PC-9 (cell line): ENCODE data around the gene ARL11. TPM values are rescaled to one million over a fixed set of nuclear protein-coding genes. Genes with fewer than 3 reads are reported as not detected.

ENCODE experiments used
- BruUV-seq: library from RNA; stranded (reverse); fragments of 400-500 nt; replicated peaks from 2 replicates; lab custom pipeline; 2021; lab: Mats Ljungman, UMichigan
- CTCF ChIA-PET: fragments of 300-600 bp; sonication (Branson Sonifier 250); formaldehyde crosslinking; loops from one replicate; lab custom pipeline; 2022; ENCODE audit warnings: antibody characterized with exemption; lab: Charles Lee
- POLR2A ChIA-PET: fragments of 300-600 bp; sonication (Branson Sonifier 250); formaldehyde crosslinking; loops from one replicate; lab custom pipeline; 2022; ENCODE audit warnings: antibody characterized with exemption; ENCODE audit not compliant: unreplicated experiment; lab: Charles Lee
- DNase-seq, 2 experiments: peaks; one replicate each; pipeline versions ENCODE4 v3.0.0 to v3.0.0-alpha.2; 2015 to 2022; ENCODE audit warnings: mixed read lengths in 1 of 2
- H2AFZ ChIP-seq: fragments of 200-600 bp; sonication (generic); 2 replicates; pipeline ENCODE4 v1.8.1; 2017; ENCODE audit warnings: antibody characterized with exemption
- H3F3A ChIP-seq: fragments of 200-600 bp; sonication (generic); 2 replicates; pipeline ENCODE4 v1.8.1; 2017; ENCODE audit warnings: antibody characterized with exemption, mild to moderate bottlenecking, low read depth; ENCODE audit not compliant: insufficient read depth
- H3K27ac ChIP-seq: fragments of 200-600 bp; sonication (generic); 2 replicates; pipeline ENCODE4 v1.6.1; 2016; ENCODE audit warnings: mixed run types
- H3K27me3 ChIP-seq: fragments of 200-600 bp; sonication (generic); 2 replicates; pipeline ENCODE4 v1.6.1; 2016; ENCODE audit warnings: low read depth, mixed run types; ENCODE audit not compliant: insufficient read depth
- H3K36me3 ChIP-seq: fragments of 200-600 bp; sonication (generic); 2 replicates; pipeline ENCODE4 v1.6.1; 2016; ENCODE audit warnings: low read depth, mixed run types
- H3K4me1 ChIP-seq: fragments of 200-600 bp; sonication (generic); replicated peaks from 2 replicates; pipeline ENCODE4 v1.6.1; 2016; ENCODE audit warnings: mixed run types; ENCODE audit not compliant: insufficient read depth
- H3K4me2 ChIP-seq: fragments of 200-600 bp; sonication (generic); 2 replicates; pipeline ENCODE4 v1.6.1; 2017; ENCODE audit warnings: mixed run types
- H3K4me3 ChIP-seq: fragments of 200-600 bp; sonication (generic); 2 replicates; pipeline ENCODE4 v1.6.1; 2016; ENCODE audit warnings: mixed run types
- H3K79me2 ChIP-seq: fragments of 200-600 bp; sonication (generic); 2 replicates; pipeline ENCODE4 v1.6.1; 2017; ENCODE audit warnings: low read depth, mixed run types
- H3K9me2 ChIP-seq: fragments of 200-600 bp; sonication (generic); 2 replicates; pipeline ENCODE4 v1.8.1; 2017; ENCODE audit warnings: mild to moderate bottlenecking; ENCODE audit not compliant: insufficient read depth
- H3K9me3 ChIP-seq: fragments of 200-600 bp; sonication (generic); 2 replicates; pipeline ENCODE4 v1.8.1; 2016; ENCODE audit warnings: low read depth; ENCODE audit not compliant: insufficient read depth
- H4K20me1 ChIP-seq: fragments of 200-600 bp; sonication (generic); 2 replicates; pipeline ENCODE4 v1.8.1; 2017; ENCODE audit not compliant: insufficient read depth
- CTCF ChIP-seq: fragments of 200-600 bp; sonication (generic); conservative IDR thresholded peaks from 2 replicates; pipeline ENCODE4 v1.6.1; 2017; ENCODE audit warnings: mixed run types, antibody characterized with exemption, mild to moderate bottlenecking, moderate library complexity
- EZH2 ChIP-seq: fragments of 200-600 bp; sonication (generic); IDR thresholded peaks from 2 replicates; pipeline ENCODE4 v1.8.0; 2017; ENCODE audit warnings: antibody characterized with exemption, low read depth
- intact Hi-C: fragments of 100-400 bp; cut with micrococcal nuclease; formaldehyde crosslinking; loops from one replicate; pipeline ENCODE4 v1.10.0; 2022; ENCODE audit not compliant: unreplicated experiment
- total RNA-seq: library from RNA; stranded (reverse); gene quantifications from 2 replicates; pipeline ENCODE4 v1.2.3, GENCODE V29; 2021

The ARL11 gene
- total RNA-seq, 1 experiment from 2014 or later: 3.7 TPM

- intact Hi-C loops: no loop called here
- ChIA-PET CTCF (no interaction called here), POLR2A (interaction anchor here (0.7 kb wide), 1 partner anchor 470 kb away, joined by 3 read pairs; no protein-coding TSS in a partner anchor)
- H3K4me2 ChIP-seq: no peak overlapping the region
- no peak overlapping the region for H2AFZ ChIP-seq
- H3K27me3 ChIP-seq: no peaks in the 10 kb centered on the region
- no peak overlapping the region for H3K4me3 ChIP-seq
- H3K9me2 ChIP-seq: no peaks in the 10 kb centered on the region
- TF ChIP-seq CTCF: no peak
- TF ChIP-seq EZH2: no peak
- H4K20me1 ChIP-seq: no peaks in the 10 kb centered on the region
- H3F3A ChIP-seq: 0 out of 2 replicates have a peak, but pooled peaks cover 1% of the 10 kb centered on the region
- no peaks in the 10 kb centered on the region for H3K79me2 ChIP-seq
- H3K36me3 ChIP-seq: no peaks in the 10 kb centered on the region
- no peak for DNase-seq
- H3K4me1 ChIP-seq: no peaks in the 10 kb centered on the region
- no peaks in the 10 kb centered on the region for H3K9me3 ChIP-seq
- BruUV-seq: no TSS peak
- no peak overlapping the region for H3K27ac ChIP-seq
Measured at GRCh38 chr13:49654011-49654410, 25.7 kb downstream of the ARL11 start.

- no peak for DNase-seq
- ChIA-PET POLR2A (no interaction called here), CTCF (no interaction called here)
- H3K36me3 ChIP-seq: no peaks in the 10 kb centered on the region
- no peaks in the 10 kb centered on the region for H4K20me1 ChIP-seq
- no peaks in the 10 kb centered on the region for H3K79me2 ChIP-seq
- H3F3A ChIP-seq: no peaks in the 10 kb centered on the region
- TF ChIP-seq CTCF (no peak), EZH2 (no peak)
- H3K9me3 ChIP-seq: no peaks in the 10 kb centered on the region
- no peaks in the 10 kb centered on the region for H3K27me3 ChIP-seq
- no TSS peak for BruUV-seq
- no peak overlapping the region for H2AFZ ChIP-seq
- no peak overlapping the region for H3K4me3 ChIP-seq
- intact Hi-C loops: no loop called here
- H3K27ac ChIP-seq: no peak overlapping the region
- H3K4me1 ChIP-seq: no peaks in the 10 kb centered on the region
- no peaks in the 10 kb centered on the region for H3K9me2 ChIP-seq
- no peak overlapping the region for H3K4me2 ChIP-seq
Measured at GRCh38 chr13:49655906-49656305, 27.6 kb downstream of the ARL11 start.

- no peaks in the 10 kb centered on the region for H3K9me2 ChIP-seq
- no peak overlapping the region for H2AFZ ChIP-seq
- no peak overlapping the region for H3K4me2 ChIP-seq
- no peaks in the 10 kb centered on the region for H3K79me2 ChIP-seq
- no peak for DNase-seq
- POLR2A ChIA-PET: no interaction called here
- H4K20me1 ChIP-seq: no peaks in the 10 kb centered on the region
- no peaks in the 10 kb centered on the region for H3K27me3 ChIP-seq
- BruUV-seq: no TSS peak
- H3K27ac ChIP-seq: no peak overlapping the region
- intact Hi-C loops: no loop called here
- H3K4me1 ChIP-seq: no peaks in the 10 kb centered on the region
- no peak for TF ChIP-seq CTCF
- TF ChIP-seq EZH2: no peak
- H3F3A ChIP-seq: no peaks in the 10 kb centered on the region
- CTCF ChIA-PET: no interaction called here
- no peak overlapping the region for H3K4me3 ChIP-seq
- no peaks in the 10 kb centered on the region for H3K9me3 ChIP-seq
- H3K36me3 ChIP-seq: no peaks in the 10 kb centered on the region
Measured at GRCh38 chr13:49657241-49657641, 28.9 kb downstream of the ARL11 start.
